ENCODE results near the gene VCAN. TPM values are rescaled to one million over a fixed set of nuclear protein-coding genes. Genes with fewer than 3 reads are reported as not detected.

Gene VCAN
- total and polyA plus RNA-seq, 2 donors, result 30.0 to 435 TPM

DNA sequence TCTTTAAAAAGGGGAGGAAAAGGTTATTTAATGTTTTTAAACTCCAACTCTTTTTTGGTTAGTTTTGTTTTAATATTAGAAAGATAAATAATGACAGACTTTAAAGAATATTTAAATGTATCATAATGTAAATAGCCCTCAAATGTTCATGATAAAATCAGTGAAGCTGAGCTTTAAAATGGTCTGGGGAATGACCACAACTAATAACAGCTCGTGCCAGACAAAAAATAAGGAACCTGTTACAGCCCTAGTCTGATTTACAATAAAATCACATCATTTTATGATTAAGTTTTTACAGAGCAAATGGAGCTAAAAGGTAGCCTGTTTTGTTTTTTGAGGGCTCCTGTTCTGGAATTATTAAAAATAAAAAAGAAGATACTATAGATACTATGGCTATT is 46.1 kb downstream of the VCAN start:
- Histone ChIP-seq H3K27ac (ENCODE audit: low read depth) (no peak overlapping the region), H3K36me3 (ENCODE audit: insufficient read depth) (no peaks in the 10 kb centered on the region), H3K4me3 (ENCODE audit: low read depth, low read length) (no peak overlapping the region), H3K4me1 (ENCODE audit: insufficient read depth) (no peaks in the 10 kb centered on the region)
- DNase-seq (ENCODE audit: extremely low spot score), result no peak
- 74% methylated on average over 1 of the region's 1 CpG for WGBS

- no peaks in the 10 kb centered on the region for H3K4me1 ChIP-seq (ENCODE audit: insufficient read depth)
- WGBS, result 57% methylated on average over 3 of the region's 3 CpGs
- H3K27ac ChIP-seq (ENCODE audit: low read depth), result no peak overlapping the region
- no peaks in the 10 kb centered on the region for H3K36me3 ChIP-seq (ENCODE audit: insufficient read depth)
- DNase-seq (ENCODE audit: extremely low spot score), result no peak
- H3K4me3 ChIP-seq (ENCODE audit: low read depth, low read length), result no peak overlapping the region
Measured at GRCh38 chr5:83518319-83519061, 46.9 kb downstream of the VCAN start.

DNA sequence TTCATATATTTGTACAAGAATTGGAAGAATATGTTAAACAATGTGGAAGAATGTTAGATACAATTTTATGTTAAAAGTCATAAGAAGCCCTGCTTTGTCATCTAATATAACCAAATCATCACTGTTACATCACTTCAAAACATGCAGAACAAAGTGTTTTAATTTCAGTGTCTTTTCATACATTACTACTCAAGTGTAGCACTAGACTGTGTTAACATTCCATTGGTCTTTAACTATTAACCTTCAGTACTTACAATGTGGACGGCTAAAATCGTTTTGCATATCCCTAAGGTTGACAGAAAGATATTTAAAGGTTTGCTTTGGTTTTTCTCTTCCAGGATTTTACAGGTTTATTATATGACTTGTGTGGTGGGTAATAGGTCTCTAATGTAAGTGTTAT is 50.9 kb downstream of the VCAN start:
- WGBS, result 64% methylated on average over 2 of the region's 2 CpGs
- no peak overlapping the region for H3K27ac ChIP-seq (ENCODE audit: low read depth)
- no peaks in the 10 kb centered on the region for H3K4me1 ChIP-seq (ENCODE audit: insufficient read depth)
- H3K36me3 ChIP-seq (ENCODE audit: insufficient read depth), result no peaks in the 10 kb centered on the region
- H3K4me3 ChIP-seq (ENCODE audit: low read depth, low read length), result no peak overlapping the region
- DNase-seq (ENCODE audit: extremely low spot score), result no peak

DNA sequence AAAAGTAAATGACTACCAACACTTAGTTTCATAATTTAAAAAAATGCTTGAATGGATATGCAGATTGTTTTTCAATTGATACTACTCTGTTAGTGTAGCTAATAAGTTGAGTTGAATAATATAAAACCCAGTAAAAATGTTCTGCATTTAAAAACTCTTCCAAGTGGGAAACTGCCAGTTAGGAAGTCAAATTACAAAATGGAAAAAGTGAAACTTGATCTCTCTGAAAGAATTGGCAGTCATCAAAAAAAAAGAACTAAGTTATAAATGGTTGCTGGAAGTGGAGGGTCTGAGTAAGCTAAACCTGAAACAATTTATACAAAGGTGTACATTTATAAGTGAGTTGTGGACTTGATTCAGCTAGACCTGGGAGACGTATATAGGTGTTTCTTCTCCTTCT is 52.4 kb downstream of the VCAN start:
- 90% methylated on average over 1 of the region's 1 CpG for WGBS
- Histone ChIP-seq H3K27ac (ENCODE audit: low read depth) (no peak overlapping the region), H3K4me3 (ENCODE audit: low read depth, low read length) (no peak overlapping the region), H3K4me1 (ENCODE audit: insufficient read depth) (no peaks in the 10 kb centered on the region), H3K36me3 (ENCODE audit: insufficient read depth) (no peaks in the 10 kb centered on the region)
- DNase-seq (ENCODE audit: extremely low spot score), result no peak

- Histone ChIP-seq H3K4me3 (ENCODE audit: low read depth, low read length) (no peak overlapping the region), H3K27ac (ENCODE audit: low read depth) (no peak overlapping the region), H3K4me1 (ENCODE audit: insufficient read depth) (no peaks in the 10 kb centered on the region), H3K36me3 (ENCODE audit: insufficient read depth) (no peaks in the 10 kb centered on the region)
- no peak for DNase-seq (ENCODE audit: extremely low spot score)
- 95% methylated on average over 2 of the region's 2 CpGs for WGBS
Measured at GRCh38 chr5:83524345-83524744, 52.8 kb downstream of the VCAN start.

- WGBS, result 52% methylated on average over 2 of the region's 2 CpGs
Measured at GRCh38 chr5:83524991-83525390, 53.4 kb downstream of the VCAN start.

GRCh38 chr5:83526289-83526688 is 54.7 kb downstream of the VCAN start:
- Histone ChIP-seq H3K4me1 (ENCODE audit: insufficient read depth) (no peaks in the 10 kb centered on the region), H3K27ac (ENCODE audit: low read depth) (no peak overlapping the region), H3K4me3 (ENCODE audit: low read depth, low read length) (no peak overlapping the region), H3K36me3 (ENCODE audit: insufficient read depth) (no peaks in the 10 kb centered on the region)
- WGBS, result 86% methylated on average over 1 of the region's 1 CpG
- no peak for DNase-seq (ENCODE audit: extremely low spot score)

More at GRCh38 chr5:83524991-83525390, 53.4 kb downstream of the VCAN start:
- no peak overlapping the region for H3K4me3 ChIP-seq (ENCODE audit: low read depth, low read length)
- no peak overlapping the region for H3K27ac ChIP-seq (ENCODE audit: low read depth)
- no peaks in the 10 kb centered on the region for H3K36me3 ChIP-seq (ENCODE audit: insufficient read depth)
- H3K4me1 ChIP-seq (ENCODE audit: insufficient read depth), result no peaks in the 10 kb centered on the region
- no peak for DNase-seq (ENCODE audit: extremely low spot score)

GRCh38 chr5:83527221-83527620 is 55.7 kb downstream of the VCAN start:
- no peaks in the 10 kb centered on the region for H3K4me1 ChIP-seq (ENCODE audit: insufficient read depth)
- H3K27ac ChIP-seq (ENCODE audit: low read depth), result no peak overlapping the region
- no peak overlapping the region for H3K4me3 ChIP-seq (ENCODE audit: low read depth, low read length)
- no peaks in the 10 kb centered on the region for H3K36me3 ChIP-seq (ENCODE audit: insufficient read depth)
- DNase-seq (ENCODE audit: extremely low spot score), result no peak
- WGBS, result 71% methylated on average over 4 of the region's 4 CpGs

DNA sequence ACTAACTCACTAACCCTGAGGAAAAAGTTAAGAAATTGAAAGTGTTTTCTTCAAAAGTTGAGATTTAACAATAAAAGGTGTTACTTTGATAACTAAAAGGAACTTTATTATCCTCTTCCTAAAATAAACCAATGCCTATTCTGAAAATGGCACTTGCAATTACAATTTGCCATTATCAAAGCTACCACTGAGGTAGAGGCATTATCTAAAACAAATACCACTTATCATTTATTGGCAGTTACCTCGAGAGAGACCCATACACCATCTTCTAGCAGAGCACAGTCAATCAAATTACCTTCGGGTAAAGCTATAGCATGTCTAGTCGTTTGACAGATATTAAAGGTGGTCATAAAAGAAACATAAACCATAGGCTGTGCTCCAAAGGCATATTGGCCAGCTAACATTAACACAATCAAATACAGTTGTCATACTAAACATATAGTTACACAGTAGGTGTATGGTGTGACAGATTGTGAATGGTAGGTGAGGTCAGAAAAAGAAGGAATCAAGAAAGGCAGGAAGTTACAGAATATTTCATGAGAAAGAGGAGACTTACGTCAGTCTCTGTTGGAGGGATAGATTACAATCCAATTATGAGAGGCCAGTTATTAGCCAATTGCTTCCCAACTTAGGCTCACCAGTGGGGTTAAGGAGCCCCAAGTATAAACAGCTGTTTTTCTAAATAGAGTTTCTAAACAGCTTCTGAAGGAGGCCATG is 56.3 kb downstream of the VCAN start:
- 75% methylated on average over 4 of the region's 4 CpGs for WGBS
- Histone ChIP-seq H3K36me3 (ENCODE audit: insufficient read depth) (no peaks in the 10 kb centered on the region), H3K27ac (ENCODE audit: low read depth) (no peak overlapping the region), H3K4me1 (ENCODE audit: insufficient read depth) (no peaks in the 10 kb centered on the region), H3K4me3 (ENCODE audit: low read depth, low read length) (no peak overlapping the region)
- DNase-seq (ENCODE audit: extremely low spot score), result no peak

GRCh38 chr5:83528439-83528769 is 56.9 kb downstream of the VCAN start:
- WGBS, result 83% methylated on average over 2 of the region's 2 CpGs
- Histone ChIP-seq H3K36me3 (ENCODE audit: insufficient read depth) (no peaks in the 10 kb centered on the region), H3K4me1 (ENCODE audit: insufficient read depth) (no peaks in the 10 kb centered on the region), H3K27ac (ENCODE audit: low read depth) (no peak overlapping the region), H3K4me3 (ENCODE audit: low read depth, low read length) (no peak overlapping the region)
- DNase-seq (ENCODE audit: extremely low spot score), result no peak

GRCh38 chr5:83530193-83530592 is 58.6 kb downstream of the VCAN start:
- Histone ChIP-seq H3K36me3 (ENCODE audit: insufficient read depth) (no peaks in the 10 kb centered on the region), H3K4me3 (ENCODE audit: low read depth, low read length) (no peak overlapping the region), H3K4me1 (ENCODE audit: insufficient read depth) (no peaks in the 10 kb centered on the region), H3K27ac (ENCODE audit: low read depth) (no peak overlapping the region)
- no peak for DNase-seq (ENCODE audit: extremely low spot score)
- 75% methylated on average over 2 of the region's 2 CpGs for WGBS

- H3K4me1 ChIP-seq (ENCODE audit: insufficient read depth), result no peaks in the 10 kb centered on the region
- WGBS, result 69% methylated on average over 1 of the region's 1 CpG
- no peak for DNase-seq (ENCODE audit: extremely low spot score)
- no peak overlapping the region for H3K27ac ChIP-seq (ENCODE audit: low read depth)
- no peaks in the 10 kb centered on the region for H3K36me3 ChIP-seq (ENCODE audit: insufficient read depth)
- H3K4me3 ChIP-seq (ENCODE audit: low read depth, low read length), result no peak overlapping the region
Measured at GRCh38 chr5:83531661-83532060, 60.1 kb downstream of the VCAN start.

GRCh38 chr5:83538786-83539462 is 67.4 kb downstream of the VCAN start:
- DNase-seq (ENCODE audit: extremely low spot score), result no peak
- no peak overlapping the region for H3K27ac ChIP-seq (ENCODE audit: low read depth)
- WGBS, result 81% methylated on average over 4 of the region's 4 CpGs

DNA sequence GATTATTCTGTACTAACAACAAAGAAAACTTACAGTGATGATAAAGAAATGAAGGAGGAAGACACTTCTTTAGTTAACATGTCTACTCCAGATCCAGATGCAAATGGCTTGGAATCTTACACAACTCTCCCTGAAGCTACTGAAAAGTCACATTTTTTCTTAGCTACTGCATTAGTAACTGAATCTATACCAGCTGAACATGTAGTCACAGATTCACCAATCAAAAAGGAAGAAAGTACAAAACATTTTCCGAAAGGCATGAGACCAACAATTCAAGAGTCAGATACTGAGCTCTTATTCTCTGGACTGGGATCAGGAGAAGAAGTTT is 67.9 kb downstream of the VCAN start:
- H3K4me3 ChIP-seq (ENCODE audit: low read depth, low read length), result no peak overlapping the region
- 97% methylated on average over 1 of the region's 1 CpG for WGBS

More at GRCh38 chr5:83538786-83539462, 67.4 kb downstream of the VCAN start:
- no peak overlapping the region for H3K4me3 ChIP-seq (ENCODE audit: low read depth, low read length)
- H3K4me1 ChIP-seq (ENCODE audit: insufficient read depth), result no peaks in the 10 kb centered on the region
- no peaks in the 10 kb centered on the region for H3K36me3 ChIP-seq (ENCODE audit: insufficient read depth)

More for the DNA sequence above, 67.9 kb downstream of the VCAN start:
- Histone ChIP-seq H3K27ac (ENCODE audit: low read depth) (no peak overlapping the region), H3K4me1 (ENCODE audit: insufficient read depth) (no peaks in the 10 kb centered on the region), H3K36me3 (ENCODE audit: insufficient read depth) (no peaks in the 10 kb centered on the region)
- DNase-seq (ENCODE audit: extremely low spot score), result no peak

All from urinary bladder (tissue), 4 donors.